NCI-H2107 (cell line): ENCODE measurements around the gene HOXB9.

Experiments
- DNase-seq: peaks from one replicate; lab custom pipeline; 2025; lab: John Stamatoyannopoulos, UW

The HOXB9 gene

DNA sequence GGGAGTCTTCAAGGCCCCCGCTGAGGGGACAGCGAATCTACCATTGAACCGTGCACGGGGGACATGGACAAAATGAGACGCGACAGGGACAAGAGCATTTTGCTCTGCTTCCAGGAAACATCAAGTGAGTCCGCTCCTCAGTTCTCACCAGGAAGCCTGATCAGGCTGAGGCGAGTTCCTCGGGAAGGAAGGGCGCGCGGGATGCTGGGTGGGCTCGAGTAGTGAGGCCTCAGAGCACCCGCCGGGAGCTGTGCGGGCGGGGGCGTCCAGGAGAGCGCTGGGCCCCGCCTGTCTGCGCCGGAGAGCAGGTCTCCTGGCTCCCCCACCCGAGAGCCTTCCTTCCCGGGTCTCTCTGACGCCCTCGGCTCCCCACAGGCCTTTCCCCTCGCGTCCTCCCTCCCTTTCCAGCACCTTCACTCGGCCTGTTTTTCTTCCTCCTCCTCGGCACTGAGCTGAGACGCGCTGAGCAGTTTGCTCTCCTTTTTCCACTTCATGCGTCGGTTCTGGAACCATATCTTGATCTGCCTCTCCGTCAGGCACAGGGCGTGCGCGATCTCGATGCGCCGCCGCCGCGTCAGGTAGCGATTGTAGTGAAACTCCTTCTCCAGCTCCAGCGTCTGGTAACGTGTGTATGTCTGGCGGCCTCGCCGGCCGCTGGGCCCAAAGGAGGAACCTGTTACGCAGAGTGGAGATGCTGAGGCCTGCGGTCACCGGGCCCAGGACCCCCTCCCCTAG is 30.0 kb downstream of the HOXB9 start:
- DNase-seq, result no peak

DNA sequence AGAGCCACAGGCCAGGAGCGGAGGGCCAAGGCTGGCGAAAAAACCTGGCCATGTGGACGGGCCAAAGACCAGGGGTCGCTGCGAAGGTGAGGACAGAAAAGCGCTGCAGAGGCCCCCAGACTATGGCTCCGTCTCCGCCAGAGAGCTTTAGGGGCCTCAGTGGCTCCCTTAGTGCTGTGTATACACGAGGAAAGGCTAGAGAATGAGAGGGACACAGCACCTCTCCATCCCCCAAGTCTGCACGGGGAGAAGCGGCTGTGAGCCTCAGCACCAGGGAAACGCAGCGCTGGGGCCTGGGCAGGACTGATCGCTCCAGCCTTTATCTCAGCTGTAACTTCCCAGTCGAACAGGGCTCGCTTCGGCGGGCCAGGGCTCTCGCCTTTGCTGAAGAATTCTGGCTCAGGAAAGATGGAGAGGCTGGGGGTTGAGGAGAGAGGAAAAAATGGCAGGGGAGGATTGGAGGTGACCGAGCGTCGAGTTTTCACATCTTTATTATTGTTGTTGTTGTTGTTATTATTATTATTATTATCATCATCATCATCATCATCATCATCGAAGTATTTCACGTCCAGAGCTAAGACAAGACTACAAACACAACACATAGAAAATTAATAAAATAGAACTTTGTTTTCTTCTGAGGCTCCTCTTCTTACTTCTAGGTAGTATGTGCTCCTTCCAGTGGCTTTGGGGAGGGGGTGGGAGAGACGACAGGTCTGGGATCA is 30.7 kb downstream of the HOXB9 start:
- no peak for DNase-seq

GRCh38 chr17:48594538-48595277 is 31.4 kb downstream of the HOXB9 start:
- no peak for DNase-seq

DNA sequence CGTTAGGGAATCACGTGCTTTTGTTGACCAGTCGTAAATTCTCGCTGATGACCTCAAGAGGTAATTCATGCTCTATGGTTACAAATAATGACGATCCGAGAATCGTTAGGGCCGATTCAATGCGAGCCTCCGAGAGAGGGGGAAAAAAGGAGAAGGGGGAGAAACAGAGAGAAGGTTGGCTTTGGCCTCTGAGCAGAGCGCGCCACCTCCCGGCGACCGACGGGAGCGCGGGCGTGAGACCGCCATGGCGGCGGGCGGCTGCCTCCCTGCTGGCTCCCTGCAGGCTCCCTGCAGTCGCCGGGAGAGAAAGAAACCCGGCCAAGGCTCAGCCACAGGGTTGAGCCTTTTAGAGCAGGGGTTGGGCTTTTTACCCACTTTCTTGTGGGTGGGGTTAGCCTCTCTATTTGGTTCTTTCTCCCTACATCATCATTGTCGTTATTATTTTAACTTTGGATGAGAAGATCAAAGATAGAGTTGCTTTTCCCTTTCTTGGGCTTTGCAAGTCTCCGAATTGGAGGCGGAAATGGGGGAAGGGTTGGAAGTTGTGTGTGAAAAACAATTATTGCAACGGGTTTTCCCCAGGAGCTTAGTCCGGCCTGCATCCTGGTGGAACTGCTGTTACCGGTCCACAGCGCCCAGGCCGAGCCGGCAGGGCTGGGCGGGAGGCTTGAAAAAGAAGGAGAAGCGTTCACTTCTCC is 32.2 kb downstream of the HOXB9 start:
- DNase-seq, result peak; percentile 87

DNA sequence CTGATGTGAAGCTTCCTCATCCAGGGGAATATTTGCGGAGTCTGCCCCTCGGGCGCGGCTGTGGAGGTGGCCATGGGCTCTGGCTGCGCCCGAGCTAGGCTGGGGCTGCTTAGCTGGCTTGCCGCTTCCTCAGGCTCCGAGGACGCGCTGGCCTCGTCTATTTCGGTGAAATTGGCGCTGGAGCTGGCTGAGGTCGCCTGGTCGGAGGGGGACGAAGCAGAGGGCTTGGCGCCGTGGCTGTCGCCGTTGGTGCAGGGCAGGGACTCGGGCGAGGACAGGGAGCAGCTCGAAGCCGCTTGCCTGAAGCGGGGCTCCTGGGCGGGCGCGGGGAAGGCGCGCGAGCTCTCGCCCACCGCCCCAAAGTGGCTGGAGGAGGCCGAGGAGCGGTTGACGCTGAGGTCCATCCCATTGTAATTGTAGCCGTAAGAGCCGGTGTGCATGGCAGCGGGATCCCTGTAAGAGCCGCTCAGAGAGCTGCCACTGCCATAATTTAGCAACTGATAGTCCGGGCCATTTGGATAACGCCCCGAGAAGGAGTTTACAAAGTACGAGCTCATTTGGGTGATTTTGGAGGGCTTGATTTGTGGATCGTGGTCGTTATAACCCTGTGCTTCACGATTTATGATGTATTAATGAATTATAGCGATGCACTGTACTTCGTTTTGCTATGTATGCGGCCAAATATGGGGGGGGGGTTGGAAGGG is 32.9 kb downstream of the HOXB9 start, which contains the start of gene HOXB5:
Gene HOXB5 (minus strand): TSS at position 654 of the 704 bp plus-strand sequence. CDS start 97 bp downstream, at position 557.
- DNase-seq, result no peak

DNA sequence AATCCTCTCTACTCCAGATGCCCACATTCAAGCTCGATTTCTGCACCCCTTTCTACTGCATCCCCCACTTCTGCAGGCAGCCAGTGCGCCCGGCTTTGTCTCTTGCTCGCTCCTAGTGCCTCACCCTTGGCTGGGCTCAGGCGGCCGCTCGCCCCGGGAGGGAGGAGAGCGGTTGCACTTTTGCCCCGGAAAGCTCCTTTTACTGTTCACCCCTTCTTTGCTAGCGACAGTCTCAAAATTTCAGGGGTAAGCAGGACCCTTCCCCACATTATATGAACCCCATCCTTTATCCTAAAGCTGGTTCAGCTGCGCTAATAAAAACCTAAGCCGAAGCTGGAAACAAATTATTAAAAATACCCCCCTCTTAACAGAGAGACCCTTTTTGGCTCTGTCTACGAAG is 33.6 kb downstream of the HOXB9 start:
- DNase-seq, result no peak

GRCh38 chr17:48592057-48592514 is 34.1 kb downstream of the HOXB9 start:
- no peak for DNase-seq

GRCh38 chr17:48591255-48592056 is 34.7 kb downstream of the HOXB9 start:
- no peak for DNase-seq

GRCh38 chr17:48590607-48591161 is 35.5 kb downstream of the HOXB9 start:
- no peak for DNase-seq

DNA sequence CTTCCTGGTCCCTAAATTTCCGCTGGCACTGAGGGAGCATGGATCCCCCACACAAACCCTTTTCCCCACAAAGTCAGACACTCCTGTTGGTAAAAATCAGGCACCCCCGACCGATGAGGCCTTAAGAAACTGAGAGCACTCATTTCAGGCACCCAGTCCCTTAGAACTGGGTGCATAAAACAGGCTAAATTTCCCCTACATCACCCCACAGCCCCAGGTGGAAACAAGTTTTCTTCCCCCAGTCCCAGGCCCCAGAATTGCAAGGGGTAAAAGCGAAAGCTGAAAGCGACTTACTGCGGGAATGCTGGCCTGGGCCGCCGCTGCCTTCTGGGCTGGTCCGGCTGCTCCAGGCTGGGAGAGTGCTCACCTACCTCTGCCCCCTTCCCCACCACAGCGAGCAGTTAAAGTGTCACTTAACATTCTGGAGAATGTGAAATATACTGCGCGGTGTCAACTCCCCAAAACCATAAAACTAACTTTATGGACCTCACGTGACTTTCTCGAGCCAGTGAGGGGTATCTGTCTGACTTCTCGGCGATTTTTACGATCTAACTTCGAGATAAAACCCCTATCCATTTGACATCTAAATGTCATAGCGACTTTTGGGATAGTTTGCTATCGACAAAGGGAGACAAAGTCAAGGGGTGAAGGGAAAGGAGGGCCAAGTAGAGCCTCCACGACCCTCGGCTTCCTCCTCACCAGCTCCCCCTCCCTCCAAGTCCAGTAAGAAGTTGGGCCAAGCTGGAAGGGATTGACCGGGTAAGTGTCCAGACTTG is 36.1 kb downstream of the HOXB9 start, which contains the start of gene HOXB3:
Gene HOXB3 (minus strand): TSS at position 411 of the 776 bp plus-strand sequence. CDS start 37,767 bp downstream, outside the sequence.
- DNase-seq, result no peak

DNA sequence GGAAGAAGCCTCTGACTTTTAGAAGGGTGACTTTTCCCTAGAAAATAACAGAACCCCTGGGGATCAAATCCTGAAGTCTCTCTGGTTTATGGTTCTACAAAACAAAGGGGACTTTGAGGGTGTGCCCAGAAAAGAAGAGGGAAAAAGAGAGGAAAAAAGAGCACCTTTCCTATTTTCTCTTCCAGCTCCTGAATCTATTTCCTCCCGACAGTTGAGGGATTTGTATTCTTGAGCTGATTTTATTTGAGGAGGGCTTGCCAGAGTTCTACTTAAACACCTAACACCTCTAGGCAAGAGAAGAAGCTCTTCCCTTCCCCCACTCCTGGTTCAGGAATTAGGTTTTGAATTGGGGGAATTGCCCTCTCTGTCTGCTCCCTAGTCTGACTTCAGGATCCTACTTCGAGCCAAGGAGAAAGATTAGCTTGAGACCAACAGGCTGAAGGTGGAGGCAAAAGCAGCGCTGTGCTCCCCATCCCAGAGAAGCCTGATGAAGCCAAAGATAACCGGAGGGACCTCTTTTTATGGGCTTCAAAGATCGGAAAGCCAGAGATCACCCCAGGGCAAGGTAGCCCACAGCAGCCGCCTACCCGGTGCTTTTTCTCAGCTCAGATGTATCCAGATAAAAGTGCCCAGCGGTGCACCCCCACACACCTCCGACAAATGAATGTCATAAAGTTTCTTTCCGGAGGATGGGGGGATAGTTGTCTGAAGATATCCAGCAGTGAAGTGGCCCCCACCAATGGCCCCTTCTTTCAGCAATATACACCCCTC is 36.9 kb downstream of the HOXB9 start:
- DNase-seq, result no peak

- DNase-seq, result no peak
Measured at GRCh38 chr17:48588528-48588927, 37.6 kb downstream of the HOXB9 start.

DNA sequence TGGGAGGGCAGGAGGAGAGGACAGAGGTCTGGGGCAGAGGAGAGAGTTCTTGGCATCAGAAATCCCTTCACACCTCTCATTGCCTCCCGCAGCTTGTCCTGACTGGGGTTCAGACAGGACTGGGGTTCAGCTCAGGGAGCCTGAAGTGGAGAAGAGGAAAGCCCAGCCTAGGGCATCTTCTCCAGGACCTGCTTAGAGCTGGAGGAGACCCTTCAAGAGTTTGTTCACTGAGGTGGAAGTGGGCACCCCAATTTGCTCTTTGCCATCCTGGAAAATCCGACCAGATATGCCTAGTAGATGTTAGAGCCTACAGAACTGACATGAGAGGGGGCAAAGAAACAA is 38.1 kb downstream of the HOXB9 start:
- no peak for DNase-seq

DNA sequence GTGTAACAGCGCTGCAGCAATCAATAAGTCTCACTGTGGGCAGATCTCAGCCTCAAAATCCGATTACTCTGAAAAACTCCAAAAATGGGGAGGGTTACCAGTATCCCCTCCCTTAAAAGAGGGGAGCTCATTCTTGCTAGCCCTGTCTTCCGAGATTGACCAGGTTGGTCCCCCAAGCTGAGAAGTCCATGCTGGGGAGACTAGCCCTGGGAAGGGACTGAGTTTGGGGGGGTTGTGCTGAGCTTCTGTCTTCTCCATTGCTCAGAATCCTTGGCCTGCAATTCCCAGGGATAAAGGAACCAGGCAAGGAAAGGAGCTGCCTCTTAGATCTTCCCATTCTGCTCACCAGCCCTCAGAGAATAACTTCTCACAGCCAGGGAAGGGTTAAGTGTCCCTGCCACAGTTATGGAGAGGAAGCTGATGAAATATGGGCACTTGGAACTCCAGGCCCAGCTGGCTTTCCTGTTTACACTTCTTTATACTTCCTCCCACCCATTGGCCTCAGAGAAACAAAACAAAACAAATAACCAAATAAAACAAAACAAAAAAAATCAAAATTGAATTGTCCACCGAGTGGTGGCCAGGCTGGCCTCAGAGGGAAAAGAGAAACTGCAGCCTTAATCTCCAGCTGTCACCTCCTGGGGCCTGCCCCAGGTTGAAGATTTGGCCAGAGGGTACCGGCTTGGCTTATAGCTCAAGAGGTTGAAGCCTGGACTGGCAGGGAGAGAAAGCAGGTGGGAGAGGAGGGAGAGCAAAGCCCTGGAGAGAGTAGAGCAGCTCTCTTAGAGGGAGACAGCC is 38.7 kb downstream of the HOXB9 start:
- DNase-seq, result peak; percentile 60

DNA sequence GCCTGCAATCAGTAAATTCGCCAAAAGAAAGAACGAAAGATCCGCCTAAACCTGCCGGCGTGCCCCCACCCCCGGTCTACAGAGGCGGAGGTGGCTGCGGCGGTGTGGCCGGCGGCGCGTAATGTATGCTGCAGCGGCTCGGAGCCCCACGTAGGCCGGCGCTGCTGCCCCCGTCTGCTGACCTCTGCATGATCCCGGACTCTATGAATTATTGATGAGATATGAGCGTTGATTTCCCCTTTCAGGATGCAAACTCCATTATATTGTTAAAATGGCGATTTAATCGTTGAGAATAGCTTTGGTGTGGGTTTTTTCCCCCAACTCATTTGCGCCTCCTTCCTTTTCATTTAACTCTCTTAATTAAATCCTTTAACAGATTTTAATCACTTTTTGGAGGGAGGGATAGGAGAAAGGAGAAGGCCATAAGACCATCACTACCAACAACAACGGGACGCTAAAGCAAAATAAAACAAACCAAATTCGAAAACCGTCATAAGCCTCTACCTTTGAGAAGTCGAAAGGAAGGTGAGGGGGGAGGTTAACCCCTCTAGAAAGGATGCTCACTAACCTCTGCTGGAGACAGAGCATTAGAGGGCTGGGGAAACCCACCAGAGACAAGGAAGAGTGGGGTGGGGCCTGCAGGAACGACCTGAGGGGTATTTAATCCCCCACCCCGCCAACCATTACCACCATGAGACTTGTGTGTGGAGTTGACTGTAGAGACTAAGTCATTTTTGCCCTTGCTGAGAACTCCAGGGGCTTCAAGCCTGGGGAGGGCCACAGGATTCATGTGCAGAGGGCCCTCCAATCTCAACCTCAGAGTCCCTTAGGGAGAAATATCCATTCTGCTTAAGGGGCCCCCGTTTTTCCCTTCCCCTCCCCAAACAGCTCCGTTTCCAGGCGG is 39.6 kb downstream of the HOXB9 start:
- DNase-seq, result no peak

- no peak for DNase-seq
Measured at GRCh38 chr17:48584223-48584741, 41.9 kb downstream of the HOXB9 start.
